ENCODE data around the gene APOD.
"Not testable (repeated sequence)": the region's sequence is repeated elsewhere in the genome, so short reads cannot be mapped to it uniquely, and the experiment has no call there.

APOD gene

DNA sequence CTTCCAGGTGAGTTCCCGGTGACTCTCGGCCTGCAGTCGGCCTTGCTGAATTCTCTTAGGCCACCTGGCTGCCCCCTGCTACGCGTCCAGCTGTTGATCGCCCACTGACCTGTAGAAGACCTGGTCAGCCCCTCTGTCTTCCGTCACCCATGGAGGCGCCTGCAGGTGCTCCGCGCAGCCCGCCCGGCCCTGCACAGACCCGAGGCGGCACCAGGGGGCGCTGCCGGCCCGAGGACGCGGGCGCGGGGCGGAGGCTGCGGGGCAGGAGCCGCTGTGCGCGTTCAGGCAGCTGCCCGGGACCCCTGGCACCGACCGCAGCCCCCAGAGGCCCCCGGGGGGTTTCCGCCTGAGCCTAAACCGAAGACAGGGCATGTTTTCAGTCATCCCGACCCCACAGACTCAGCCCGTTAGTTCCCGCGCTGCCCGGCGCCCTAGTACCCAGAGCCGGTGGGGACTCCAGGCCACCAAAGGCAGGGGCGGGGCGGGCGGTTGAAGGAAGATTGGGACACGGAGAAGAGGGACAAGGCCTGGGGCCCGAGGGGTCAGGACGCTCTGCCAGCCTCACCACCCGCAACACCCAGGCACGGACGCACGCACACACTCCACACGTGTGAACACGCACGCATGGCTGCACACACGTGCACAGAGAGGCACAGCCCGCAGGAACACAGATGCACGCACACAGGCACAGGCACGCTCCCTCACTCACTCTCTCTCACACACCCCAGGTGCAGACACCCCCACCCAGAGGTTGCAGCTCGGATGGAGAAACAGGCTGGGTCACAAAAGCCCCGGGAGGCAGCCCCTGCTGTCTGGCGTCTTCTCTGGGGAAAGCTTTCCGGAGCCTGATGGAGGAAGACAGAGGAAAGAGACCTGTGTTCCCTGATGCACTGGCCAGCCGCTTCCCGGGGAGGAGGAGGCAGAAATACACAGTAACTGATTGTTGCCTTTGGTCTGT lies 41.1 kb upstream of the APOD start:
- peak overlapping the region in 1 of 5 donors; percentile 40 for H3K4me3 ChIP-seq (ENCODE audit: low read depth in 1 of 5, low read length in 5 of 5)

DNA sequence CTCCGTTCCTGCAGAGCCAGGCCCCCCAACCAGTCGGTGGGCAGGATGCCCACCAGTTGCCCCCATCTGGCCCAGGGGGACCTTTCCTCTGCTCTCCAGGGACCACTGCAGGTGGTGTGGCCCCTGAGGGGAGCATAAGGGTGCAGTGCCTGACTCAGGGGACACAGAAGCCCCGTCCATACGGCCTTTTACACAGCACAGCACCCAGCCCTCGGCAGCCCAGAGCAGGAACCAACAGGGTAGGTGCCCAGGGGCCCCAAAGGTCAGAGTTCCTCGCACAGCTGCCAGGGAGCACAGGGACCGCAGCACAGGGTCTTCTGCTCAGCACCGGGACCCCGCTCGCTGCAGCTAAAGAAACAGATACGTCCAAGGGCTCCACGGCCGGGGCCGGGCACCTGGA lies 40.4 kb upstream of the APOD start:
- not testable (repeated sequence) for H3K27ac ChIP-seq (ENCODE audit: low read depth, low read length); H3K9ac ChIP-seq (ENCODE audit: low read length in 5 of 5); H3K9me3 ChIP-seq (ENCODE audit: control insufficient read depth in 5 of 5, low read length in 5 of 5); H3K4me1 ChIP-seq (ENCODE audit: control insufficient read depth in 5 of 5, insufficient read depth in 5 of 5, low read length in 5 of 5); H3K36me3 ChIP-seq (ENCODE audit: control insufficient read depth in 5 of 5, insufficient read depth in 5 of 5, low read length in 5 of 5); H3K4me3 ChIP-seq (ENCODE audit: low read depth in 1 of 5, low read length in 5 of 5); H3K27me3 ChIP-seq (ENCODE audit: control insufficient read depth in 5 of 5, insufficient read depth in 4 of 5, low read length in 5 of 5)

More for the DNA sequence above, 41.1 kb upstream of the APOD start:
- H3K36me3 ChIP-seq (ENCODE audit: control insufficient read depth in 5 of 5, insufficient read depth in 5 of 5, low read length in 5 of 5); H3K4me1 ChIP-seq (ENCODE audit: control insufficient read depth in 5 of 5, insufficient read depth in 5 of 5, low read length in 5 of 5); H3K27ac ChIP-seq (ENCODE audit: low read depth, low read length); H3K9me3 ChIP-seq (ENCODE audit: control insufficient read depth in 5 of 5, low read length in 5 of 5); H3K9ac ChIP-seq (ENCODE audit: low read length in 5 of 5); H3K27me3 ChIP-seq (ENCODE audit: control insufficient read depth in 5 of 5, insufficient read depth in 4 of 5, low read length in 5 of 5): not testable (repeated sequence)

DNA sequence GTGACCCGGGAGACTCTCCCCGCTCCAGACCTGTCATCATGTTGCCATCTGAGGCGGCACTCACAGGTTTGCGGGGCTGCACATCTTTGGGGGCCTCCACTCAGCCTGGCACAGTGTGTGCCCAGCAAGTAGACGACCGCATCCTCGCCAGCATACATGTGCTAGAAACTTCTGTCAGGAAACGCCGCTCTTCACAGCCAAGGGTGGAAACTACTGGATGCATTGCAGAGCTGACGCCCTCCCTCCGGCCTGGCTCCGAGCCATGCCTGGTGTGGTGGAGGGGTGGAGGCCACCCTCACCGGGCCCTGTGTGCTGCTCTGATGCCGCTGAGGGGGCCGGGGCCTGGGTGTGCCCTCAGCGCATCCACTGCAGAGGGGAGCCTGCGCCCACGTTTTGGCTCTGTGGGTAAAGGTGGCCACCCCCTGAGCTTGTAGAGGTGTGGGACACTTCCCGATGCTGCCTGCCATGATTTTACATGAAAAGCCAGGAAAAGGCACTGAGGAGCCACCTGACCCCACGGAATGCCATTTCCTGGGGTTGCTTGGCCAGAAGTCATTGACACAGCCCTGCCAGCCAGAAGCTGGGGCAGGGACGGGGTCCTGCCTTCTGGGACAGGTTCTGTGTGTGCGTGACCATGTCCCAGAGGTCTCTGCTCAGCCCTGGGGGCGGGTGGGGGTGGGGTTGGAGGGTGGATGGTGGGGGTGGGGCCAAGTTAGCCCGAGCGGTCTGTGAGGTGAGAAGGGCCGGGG lies 39.7 kb upstream of the APOD start:
- H3K4me1 ChIP-seq (ENCODE audit: control insufficient read depth in 5 of 5, insufficient read depth in 5 of 5, low read length in 5 of 5); H3K27me3 ChIP-seq (ENCODE audit: control insufficient read depth in 5 of 5, insufficient read depth in 4 of 5, low read length in 5 of 5); H3K36me3 ChIP-seq (ENCODE audit: control insufficient read depth in 5 of 5, insufficient read depth in 5 of 5, low read length in 5 of 5); H3K27ac ChIP-seq (ENCODE audit: low read depth, low read length); H3K9ac ChIP-seq (ENCODE audit: low read length in 5 of 5); H3K4me3 ChIP-seq (ENCODE audit: low read depth in 1 of 5, low read length in 5 of 5); H3K9me3 ChIP-seq (ENCODE audit: control insufficient read depth in 5 of 5, low read length in 5 of 5): not testable (repeated sequence)

DNA sequence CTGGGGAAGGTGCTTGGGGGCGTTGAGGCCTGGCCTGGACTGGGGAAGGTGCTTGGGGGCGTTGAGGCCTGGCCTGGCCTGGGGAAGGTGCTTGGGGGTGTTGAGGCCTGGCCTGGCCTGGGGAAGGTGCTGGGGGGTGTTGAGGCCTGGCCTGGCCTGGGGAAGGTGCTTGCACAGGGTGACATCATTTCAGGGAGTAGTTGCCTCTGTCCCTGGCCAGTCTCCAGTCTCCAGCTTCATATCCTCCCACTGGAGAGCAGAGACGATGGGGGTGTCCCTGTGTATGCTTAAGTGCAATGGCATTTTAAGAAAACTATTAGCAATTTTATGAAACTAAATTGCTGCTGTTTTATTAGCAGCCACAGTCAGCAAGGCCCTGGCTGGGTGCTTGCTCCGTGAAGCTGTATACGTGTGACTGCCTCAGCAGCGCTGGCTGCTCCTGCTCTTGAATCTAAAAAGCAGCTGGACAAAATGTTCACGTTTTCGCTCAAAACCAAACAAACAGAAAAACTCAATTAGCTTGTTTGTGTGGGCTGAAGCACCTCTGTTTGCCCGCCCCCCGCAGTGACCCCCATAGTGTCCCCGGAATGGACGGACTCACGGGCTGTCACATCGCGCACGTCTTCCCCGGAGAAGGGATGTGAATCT lies 38.9 kb upstream of the APOD start:
- not testable (repeated sequence) for H3K27me3 ChIP-seq (ENCODE audit: control insufficient read depth in 5 of 5, insufficient read depth in 4 of 5, low read length in 5 of 5); H3K4me3 ChIP-seq (ENCODE audit: low read depth in 1 of 5, low read length in 5 of 5); H3K36me3 ChIP-seq (ENCODE audit: control insufficient read depth in 5 of 5, insufficient read depth in 5 of 5, low read length in 5 of 5); H3K9ac ChIP-seq (ENCODE audit: low read length in 5 of 5); H3K9me3 ChIP-seq (ENCODE audit: control insufficient read depth in 5 of 5, low read length in 5 of 5); H3K27ac ChIP-seq (ENCODE audit: low read depth, low read length); H3K4me1 ChIP-seq (ENCODE audit: control insufficient read depth in 5 of 5, insufficient read depth in 5 of 5, low read length in 5 of 5)

DNA sequence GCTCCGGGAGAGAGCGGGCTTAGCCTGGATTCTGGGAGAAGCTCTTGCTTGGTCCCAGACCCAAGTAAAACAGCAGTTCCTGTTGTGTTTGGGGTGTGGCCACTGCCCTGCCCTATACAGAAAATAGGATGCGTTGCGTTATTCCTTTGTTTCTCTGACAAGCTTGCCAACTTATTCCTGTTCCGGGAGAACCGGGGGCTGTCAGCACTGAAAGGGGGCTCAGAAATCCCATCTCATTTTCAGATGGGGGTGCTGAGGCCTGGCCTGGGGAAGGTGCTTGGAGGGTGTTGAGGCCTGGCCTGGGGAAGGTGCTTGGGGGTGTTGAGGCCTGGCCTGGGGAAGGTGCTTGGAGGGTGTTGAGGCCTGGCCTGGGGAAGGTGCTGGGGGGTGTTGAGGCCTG lies 38.3 kb upstream of the APOD start:
- not testable (repeated sequence) for H3K27ac ChIP-seq (ENCODE audit: low read depth, low read length); H3K36me3 ChIP-seq (ENCODE audit: control insufficient read depth in 5 of 5, insufficient read depth in 5 of 5, low read length in 5 of 5); H3K9me3 ChIP-seq (ENCODE audit: control insufficient read depth in 5 of 5, low read length in 5 of 5); H3K9ac ChIP-seq (ENCODE audit: low read length in 5 of 5); H3K27me3 ChIP-seq (ENCODE audit: control insufficient read depth in 5 of 5, insufficient read depth in 4 of 5, low read length in 5 of 5); H3K4me1 ChIP-seq (ENCODE audit: control insufficient read depth in 5 of 5, insufficient read depth in 5 of 5, low read length in 5 of 5); H3K4me3 ChIP-seq (ENCODE audit: low read depth in 1 of 5, low read length in 5 of 5)

DNA sequence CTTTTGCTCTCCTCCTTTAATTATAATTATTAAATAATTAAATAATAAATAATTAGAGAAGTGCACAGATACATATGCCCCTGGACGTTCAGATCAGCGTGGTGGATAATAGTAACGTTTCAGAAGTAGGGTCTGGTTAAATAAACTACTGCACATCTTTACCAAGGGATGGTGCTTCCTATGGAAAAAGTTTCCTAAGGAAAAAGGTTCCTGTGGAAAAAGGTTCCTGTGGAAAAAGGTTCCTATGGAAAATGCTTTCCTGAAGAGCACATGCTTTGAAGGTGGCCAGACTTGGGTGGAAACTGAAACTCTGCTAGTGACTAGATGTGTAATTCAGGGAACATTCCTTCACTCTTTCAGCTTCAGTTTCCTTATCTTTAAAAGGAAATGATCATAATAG lies 37.4 kb upstream of the APOD start:
- H3K9ac ChIP-seq (ENCODE audit: low read length in 5 of 5); H3K36me3 ChIP-seq (ENCODE audit: control insufficient read depth in 5 of 5, insufficient read depth in 5 of 5, low read length in 5 of 5); H3K4me1 ChIP-seq (ENCODE audit: control insufficient read depth in 5 of 5, insufficient read depth in 5 of 5, low read length in 5 of 5); H3K27me3 ChIP-seq (ENCODE audit: control insufficient read depth in 5 of 5, insufficient read depth in 4 of 5, low read length in 5 of 5); H3K4me3 ChIP-seq (ENCODE audit: low read depth in 1 of 5, low read length in 5 of 5); H3K27ac ChIP-seq (ENCODE audit: low read depth, low read length); H3K9me3 ChIP-seq (ENCODE audit: control insufficient read depth in 5 of 5, low read length in 5 of 5): not testable (repeated sequence)

DNA sequence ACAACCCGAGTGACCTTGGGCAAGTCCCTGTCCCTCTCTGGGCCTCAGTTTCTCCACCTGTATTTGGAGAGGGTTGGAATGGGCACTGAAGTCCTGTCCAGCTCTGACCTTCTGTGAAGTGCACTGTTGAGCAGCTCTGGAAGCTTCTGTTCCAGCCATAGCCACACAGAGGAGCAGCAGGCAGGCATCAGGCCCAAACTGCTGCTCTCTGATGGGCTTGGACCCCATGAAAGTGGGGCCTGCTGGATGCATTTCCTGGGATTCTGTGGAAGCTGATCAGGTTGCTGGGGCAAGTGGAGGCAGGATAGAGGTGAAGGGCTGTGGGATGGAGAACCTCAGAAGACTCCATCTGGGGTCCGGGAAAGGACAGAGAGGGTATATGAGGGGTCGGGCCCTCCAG lies 36.7 kb upstream of the APOD start:
- not testable (repeated sequence) for H3K27me3 ChIP-seq (ENCODE audit: control insufficient read depth in 5 of 5, insufficient read depth in 4 of 5, low read length in 5 of 5); H3K9me3 ChIP-seq (ENCODE audit: control insufficient read depth in 5 of 5, low read length in 5 of 5); H3K4me3 ChIP-seq (ENCODE audit: low read depth in 1 of 5, low read length in 5 of 5); H3K27ac ChIP-seq (ENCODE audit: low read depth, low read length); H3K4me1 ChIP-seq (ENCODE audit: control insufficient read depth in 5 of 5, insufficient read depth in 5 of 5, low read length in 5 of 5); H3K36me3 ChIP-seq (ENCODE audit: control insufficient read depth in 5 of 5, insufficient read depth in 5 of 5, low read length in 5 of 5); H3K9ac ChIP-seq (ENCODE audit: low read length in 5 of 5)

DNA sequence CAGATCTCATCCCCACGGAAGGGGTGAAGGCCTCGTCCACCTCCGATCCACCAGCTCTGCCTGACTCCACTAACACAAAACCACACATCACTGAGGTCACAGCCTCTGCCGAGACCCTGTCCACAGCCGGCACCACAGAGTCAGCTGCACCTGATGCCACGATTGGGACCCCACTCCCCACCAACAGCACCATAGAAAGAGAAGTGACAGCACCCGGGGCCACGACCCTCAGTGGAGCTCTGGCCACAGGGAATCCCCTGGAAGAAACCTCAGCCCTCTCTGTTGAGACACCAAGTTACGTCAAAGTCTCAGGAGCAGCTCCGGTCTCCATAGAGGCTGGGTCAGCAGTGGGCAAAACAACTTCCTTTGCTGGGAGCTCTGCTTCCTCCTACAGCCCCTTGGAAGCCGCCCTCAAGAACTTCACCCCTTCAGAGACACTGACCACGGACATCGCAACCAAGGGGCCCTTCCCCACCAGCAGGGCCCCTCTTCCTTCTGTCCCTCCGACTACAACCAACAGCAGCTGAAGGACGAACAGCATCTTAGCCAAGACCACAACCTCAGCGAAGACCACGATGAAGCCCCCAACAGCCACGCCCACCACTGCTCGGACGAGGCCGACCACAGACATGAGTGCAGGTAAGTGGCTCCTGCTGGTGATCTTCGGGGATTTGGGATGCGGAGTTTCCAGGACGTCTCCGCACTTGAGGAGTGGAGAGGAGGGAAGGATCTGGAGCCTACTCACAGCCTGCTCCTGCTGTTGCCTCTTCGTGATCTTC lies 36.0 kb upstream of the APOD start:
- not testable (repeated sequence) for H3K27me3 ChIP-seq (ENCODE audit: control insufficient read depth in 5 of 5, insufficient read depth in 4 of 5, low read length in 5 of 5); H3K4me3 ChIP-seq (ENCODE audit: low read depth in 1 of 5, low read length in 5 of 5); H3K9me3 ChIP-seq (ENCODE audit: control insufficient read depth in 5 of 5, low read length in 5 of 5); H3K9ac ChIP-seq (ENCODE audit: low read length in 5 of 5); H3K27ac ChIP-seq (ENCODE audit: low read depth, low read length); H3K4me1 ChIP-seq (ENCODE audit: control insufficient read depth in 5 of 5, insufficient read depth in 5 of 5, low read length in 5 of 5); H3K36me3 ChIP-seq (ENCODE audit: control insufficient read depth in 5 of 5, insufficient read depth in 5 of 5, low read length in 5 of 5)

DNA sequence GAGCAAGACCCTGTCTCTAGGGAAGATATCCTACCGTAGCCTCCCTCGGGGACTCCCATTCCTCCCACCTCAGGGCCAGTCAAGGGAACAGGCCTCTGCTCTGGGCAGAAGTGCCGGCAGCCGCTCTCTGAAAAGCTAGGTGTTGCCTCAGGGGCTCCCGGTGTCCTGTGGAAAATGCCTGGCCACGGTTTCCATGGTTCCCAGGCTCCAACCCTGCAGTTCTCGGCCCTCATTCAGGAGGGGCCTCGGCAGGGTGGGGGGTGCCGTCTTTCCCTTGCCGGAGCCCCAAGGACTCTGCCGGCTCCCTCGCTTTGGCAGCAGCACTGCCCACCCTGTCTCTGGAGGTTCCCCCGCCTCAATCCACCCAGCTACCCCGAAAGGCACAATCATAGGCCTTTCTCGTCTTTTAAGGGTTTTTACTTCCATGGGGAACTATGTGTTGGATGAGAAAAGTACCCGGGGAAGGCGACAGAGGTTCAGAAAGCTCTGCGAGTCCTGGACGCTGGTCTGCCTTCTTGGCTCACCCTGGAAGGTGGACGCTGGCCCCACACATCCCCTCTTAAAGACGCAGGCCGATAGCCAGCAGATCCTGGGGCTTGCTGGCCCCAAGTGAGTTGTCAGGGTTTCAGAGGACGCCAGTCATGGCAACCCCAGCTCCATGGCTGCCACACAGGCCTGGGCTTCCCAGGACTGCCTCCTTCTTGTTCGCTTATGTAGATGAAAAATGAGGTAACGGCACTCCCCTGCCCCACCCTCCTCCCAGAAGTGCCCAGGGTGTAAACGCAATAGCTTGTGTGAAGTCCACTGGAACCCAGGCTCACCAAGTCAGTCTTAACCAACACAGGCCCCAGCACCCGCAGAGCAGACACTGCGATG lies 34.3 kb upstream of the APOD start:
- not testable (repeated sequence) for H3K9ac ChIP-seq (ENCODE audit: low read length in 5 of 5); H3K4me1 ChIP-seq (ENCODE audit: control insufficient read depth in 5 of 5, insufficient read depth in 5 of 5, low read length in 5 of 5); H3K27me3 ChIP-seq (ENCODE audit: control insufficient read depth in 5 of 5, insufficient read depth in 4 of 5, low read length in 5 of 5); H3K36me3 ChIP-seq (ENCODE audit: control insufficient read depth in 5 of 5, insufficient read depth in 5 of 5, low read length in 5 of 5); H3K27ac ChIP-seq (ENCODE audit: low read depth, low read length); H3K4me3 ChIP-seq (ENCODE audit: low read depth in 1 of 5, low read length in 5 of 5); H3K9me3 ChIP-seq (ENCODE audit: control insufficient read depth in 5 of 5, low read length in 5 of 5)

Data from subcutaneous abdominal adipose tissue (tissue), 5 donors.